ENCODE results near the gene MAP1B.

MAP1B gene

DNA sequence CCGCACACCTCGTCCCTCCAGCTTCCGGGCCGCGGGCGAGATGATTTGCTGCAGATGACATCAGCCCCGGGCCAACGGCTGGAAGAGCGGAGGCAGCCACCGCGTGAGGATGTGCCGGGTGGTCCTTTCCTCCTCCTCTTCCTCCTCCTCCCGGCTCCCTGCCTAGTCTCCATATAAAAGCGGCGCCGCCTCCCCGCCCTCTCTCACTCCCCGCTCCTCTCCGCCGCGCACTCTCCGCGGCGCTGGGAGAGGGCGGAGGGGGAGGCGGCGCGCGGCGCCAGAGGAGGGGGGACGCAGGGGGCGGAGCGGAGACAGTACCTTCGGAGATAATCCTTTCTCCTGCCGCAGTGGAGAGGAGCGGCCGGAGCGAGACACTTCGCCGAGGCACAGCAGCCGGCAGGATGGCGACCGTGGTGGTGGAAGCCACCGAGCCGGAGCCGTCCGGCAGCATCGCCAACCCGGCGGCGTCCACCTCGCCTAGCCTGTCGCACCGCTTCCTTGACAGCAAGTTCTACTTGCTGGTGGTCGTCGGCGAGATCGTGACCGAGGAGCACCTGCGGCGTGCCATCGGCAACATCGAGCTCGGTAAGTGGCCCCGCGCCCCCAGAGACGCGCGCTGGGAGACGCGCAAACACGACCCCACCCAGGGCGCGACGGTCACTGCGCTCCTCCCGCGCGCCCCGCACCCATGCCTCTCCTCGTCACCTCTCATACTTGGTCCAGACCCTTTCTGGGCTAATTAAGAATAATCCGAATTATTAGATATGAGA, at the start of gene MAP1B:
MAP1B (plus strand) TSS at position 345 of the 770 bp plus-strand sequence; CDS start at position 402, 57 bp downstream.
- peak within 1 kb of the TSS; percentile 73 for H3K4me3 ChIP-seq (replicated peaks; ENCODE audit: low read depth, low read length)
- no peak for DNase-seq (ENCODE audit: extremely low read depth, low read depth)
- TF ChIP-seq, protein P1, sequence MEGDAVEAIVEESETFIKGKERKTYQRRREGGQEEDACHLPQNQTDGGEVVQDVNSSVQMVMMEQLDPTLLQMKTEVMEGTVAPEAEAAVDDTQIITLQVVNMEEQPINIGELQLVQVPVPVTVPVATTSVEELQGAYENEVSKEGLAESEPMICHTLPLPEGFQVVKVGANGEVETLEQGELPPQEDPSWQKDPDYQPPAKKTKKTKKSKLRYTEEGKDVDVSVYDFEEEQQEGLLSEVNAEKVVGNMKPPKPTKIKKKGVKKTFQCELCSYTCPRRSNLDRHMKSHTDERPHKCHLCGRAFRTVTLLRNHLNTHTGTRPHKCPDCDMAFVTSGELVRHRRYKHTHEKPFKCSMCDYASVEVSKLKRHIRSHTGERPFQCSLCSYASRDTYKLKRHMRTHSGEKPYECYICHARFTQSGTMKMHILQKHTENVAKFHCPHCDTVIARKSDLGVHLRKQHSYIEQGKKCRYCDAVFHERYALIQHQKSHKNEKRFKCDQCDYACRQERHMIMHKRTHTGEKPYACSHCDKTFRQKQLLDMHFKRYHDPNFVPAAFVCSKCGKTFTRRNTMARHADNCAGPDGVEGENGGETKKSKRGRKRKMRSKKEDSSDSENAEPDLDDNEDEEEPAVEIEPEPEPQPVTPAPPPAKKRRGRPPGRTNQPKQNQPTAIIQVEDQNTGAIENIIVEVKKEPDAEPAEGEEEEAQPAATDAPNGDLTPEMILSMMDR (IDR thresholded peaks at IDR 0.05; ENCODE audit: low read depth, low read length, missing control alignments): no peak

DNA sequence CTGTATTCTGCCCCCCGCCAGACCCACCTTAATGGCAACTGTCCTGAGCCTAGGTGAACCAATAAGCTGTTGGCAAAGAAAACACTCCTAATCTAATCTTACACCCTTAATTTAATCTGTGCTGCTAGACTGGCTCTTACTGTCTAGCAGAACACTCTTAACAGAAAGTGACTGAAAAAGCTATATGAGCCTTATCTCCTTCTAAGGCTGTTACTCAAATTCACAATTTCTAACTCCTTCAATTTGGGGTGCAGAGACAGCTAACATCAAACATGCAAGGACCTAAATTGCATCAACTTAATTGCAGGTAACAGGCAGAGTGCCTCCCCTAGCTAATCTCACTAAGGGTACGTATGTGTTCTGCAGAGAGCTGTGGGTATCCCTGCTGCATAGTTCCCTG, 49.5 kb upstream of the MAP1B start:
- no peak overlapping the region for H3K4me3 ChIP-seq (replicated peaks; ENCODE audit: low read depth, low read length)
- TF ChIP-seq, protein P1 (IDR thresholded peaks at IDR 0.05; ENCODE audit: low read depth, low read length, missing control alignments): no peak
- DNase-seq (ENCODE audit: extremely low read depth, low read depth): no peak

DNA sequence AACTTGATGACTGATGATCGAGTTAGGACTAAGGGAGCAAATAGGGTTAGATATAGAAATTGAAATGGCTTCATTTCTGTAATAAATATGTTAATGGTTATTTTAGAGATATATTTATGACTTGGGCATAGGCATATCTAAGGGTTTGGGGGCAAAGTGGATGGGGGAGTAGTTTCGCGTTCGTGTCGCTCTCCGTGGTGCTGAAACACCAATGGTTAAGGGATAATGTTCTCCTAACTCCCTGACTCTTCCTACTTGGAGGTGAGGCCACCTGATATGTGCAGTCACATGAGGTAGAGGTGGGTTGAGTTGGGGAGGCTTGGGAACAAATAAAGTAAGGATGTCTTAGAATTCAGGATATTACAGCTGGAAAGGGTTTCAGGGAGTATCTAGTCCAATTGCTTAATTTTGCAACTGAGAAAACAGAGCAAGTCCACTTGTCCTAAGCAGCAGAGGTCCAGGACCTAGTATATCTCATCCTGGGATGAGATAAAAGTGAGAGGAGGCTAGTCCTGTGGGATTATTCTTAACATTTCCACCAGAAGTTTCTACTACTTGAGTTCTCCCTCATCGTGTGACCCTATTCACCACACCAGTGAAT, 44.0 kb upstream of the MAP1B start:
- H3K4me3 ChIP-seq (replicated peaks; ENCODE audit: low read depth, low read length): no peak overlapping the region
- no peak for DNase-seq (ENCODE audit: extremely low read depth, low read depth)

DNA sequence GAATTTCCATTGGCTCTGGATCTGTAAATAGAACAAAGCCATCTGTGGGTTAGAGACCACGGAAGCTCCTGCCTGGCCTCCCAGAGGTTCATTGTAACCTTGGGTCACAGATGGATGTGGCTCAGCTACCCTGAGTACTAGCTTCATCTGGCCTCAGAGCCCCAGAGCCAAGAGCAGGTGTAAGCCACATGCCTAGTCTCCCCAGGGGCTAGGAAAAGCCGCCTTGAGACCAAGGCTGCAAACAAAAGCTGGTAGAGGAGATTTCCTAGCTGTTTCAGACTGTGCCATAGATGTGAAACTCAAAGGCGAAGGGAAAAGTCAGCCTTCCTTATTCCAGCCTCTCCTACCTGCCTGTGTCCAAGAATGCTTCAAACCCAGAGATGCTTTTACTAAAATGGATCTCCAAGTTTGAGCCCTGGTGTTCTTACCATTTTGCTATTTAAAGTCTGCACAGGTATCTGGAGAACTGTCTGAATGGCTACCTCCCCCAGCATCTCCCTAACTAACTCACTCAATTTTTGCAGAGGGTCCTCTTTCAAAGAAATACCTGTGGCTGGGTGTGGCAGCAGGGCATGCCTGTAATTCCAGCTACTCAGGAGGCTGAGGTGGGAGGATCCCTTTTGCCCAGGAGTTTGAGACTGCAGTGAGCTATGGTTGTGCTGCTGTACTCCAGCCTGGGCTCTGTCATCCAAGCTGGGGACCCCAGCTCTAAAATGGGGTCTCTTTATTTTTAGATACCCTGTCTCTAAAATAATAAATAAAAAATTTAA, 42.3 kb upstream of the MAP1B start:
- TF ChIP-seq, protein P1 (IDR thresholded peaks at IDR 0.05; ENCODE audit: low read depth, low read length, missing control alignments): no peak
- H3K4me3 ChIP-seq (replicated peaks; ENCODE audit: low read depth, low read length): no peak overlapping the region
- no peak for DNase-seq (ENCODE audit: extremely low read depth, low read depth)

More for the DNA sequence above, 44.0 kb upstream of the MAP1B start:
- TF ChIP-seq, protein P1 (IDR thresholded peaks at IDR 0.05; ENCODE audit: low read depth, low read length, missing control alignments): no peak

DNA sequence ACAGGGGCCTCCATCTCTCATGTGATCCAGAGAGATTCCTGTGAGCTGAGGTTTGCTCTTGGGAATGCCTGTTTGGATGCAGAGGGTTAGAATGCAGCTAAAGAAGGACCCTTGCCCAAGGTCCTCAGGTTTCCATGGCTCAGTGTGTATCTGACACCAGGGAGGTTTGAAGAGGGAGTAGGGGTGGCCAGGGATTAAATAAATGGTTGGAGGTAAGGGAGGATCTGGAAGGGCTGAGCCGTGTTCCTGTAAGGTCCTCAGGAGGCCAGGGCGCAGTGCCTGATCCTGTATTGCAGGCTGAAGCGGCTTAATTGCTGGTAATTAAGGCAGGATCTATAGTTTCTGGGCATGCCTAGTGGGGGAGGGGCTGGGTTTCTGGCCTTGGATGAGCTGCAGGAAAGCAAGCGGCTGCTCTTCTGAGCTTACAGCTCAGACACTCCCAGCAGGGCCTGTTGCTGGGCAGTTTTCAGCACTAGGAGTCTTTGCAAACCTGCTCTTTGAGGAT, 41.5 kb upstream of the MAP1B start:
- TF ChIP-seq, protein P1 (IDR thresholded peaks at IDR 0.05; ENCODE audit: low read depth, low read length, missing control alignments): no peak
- no peak for DNase-seq (ENCODE audit: extremely low read depth, low read depth)
- no peak overlapping the region for H3K4me3 ChIP-seq (replicated peaks; ENCODE audit: low read depth, low read length)

DNA sequence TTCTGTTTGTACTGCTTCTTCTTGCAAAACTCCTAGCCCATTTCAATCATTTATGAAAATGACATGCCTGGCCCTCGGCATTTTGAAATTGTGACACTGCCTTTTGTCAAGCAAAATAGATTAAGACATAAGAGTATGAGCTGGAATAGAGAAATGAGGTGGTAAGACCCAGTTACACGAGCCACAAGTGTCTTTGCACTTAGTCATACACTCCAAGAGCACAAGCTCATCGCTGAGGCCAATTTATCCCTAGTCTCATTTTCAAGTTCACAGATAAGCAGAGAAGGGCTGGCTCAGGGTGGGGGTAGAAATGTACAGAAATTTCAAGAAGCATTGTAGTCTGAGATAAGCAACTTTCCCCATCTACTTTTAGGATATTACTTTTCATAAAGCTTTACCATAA, 40.6 kb upstream of the MAP1B start:
- DNase-seq (ENCODE audit: extremely low read depth, low read depth): no peak
- TF ChIP-seq, protein P1 (IDR thresholded peaks at IDR 0.05; ENCODE audit: low read depth, low read length, missing control alignments): no peak
- no peak overlapping the region for H3K4me3 ChIP-seq (replicated peaks; ENCODE audit: low read depth, low read length)
